Body of pancreas (tissue), 4 donors: Measurements from ENCODE around the gene MUC21.

Experiments
- POLR2A ChIP-seq, 3 donors: fragments of 450-650 bp; IDR thresholded peaks; one replicate each; pipeline ENCODE4 v1.6.1; 2016; ENCODE audit warnings: antibody characterized with exemption in 3 of 3, mild to moderate bottlenecking in 2 of 3
- TF ChIP-seq, protein P1 (sequence below), 7 experiments: fragments of 450-650 bp in 4 of 7; fragments of 200-600 bp in 3 of 7; sonication (generic) in 3 of 7; IDR thresholded peaks; one replicate each; pipeline ENCODE4 v1.5.1; 2016 to 2019; ENCODE audit warnings: antibody characterized with exemption in 7 of 7

- TF ChIP-seq POLR2A (IDR thresholded peaks at IDR 0.05) = no peak
- TF ChIP-seq, protein P1, sequence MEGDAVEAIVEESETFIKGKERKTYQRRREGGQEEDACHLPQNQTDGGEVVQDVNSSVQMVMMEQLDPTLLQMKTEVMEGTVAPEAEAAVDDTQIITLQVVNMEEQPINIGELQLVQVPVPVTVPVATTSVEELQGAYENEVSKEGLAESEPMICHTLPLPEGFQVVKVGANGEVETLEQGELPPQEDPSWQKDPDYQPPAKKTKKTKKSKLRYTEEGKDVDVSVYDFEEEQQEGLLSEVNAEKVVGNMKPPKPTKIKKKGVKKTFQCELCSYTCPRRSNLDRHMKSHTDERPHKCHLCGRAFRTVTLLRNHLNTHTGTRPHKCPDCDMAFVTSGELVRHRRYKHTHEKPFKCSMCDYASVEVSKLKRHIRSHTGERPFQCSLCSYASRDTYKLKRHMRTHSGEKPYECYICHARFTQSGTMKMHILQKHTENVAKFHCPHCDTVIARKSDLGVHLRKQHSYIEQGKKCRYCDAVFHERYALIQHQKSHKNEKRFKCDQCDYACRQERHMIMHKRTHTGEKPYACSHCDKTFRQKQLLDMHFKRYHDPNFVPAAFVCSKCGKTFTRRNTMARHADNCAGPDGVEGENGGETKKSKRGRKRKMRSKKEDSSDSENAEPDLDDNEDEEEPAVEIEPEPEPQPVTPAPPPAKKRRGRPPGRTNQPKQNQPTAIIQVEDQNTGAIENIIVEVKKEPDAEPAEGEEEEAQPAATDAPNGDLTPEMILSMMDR (IDR thresholded peaks at IDR 0.05) = no peak
Observed at GRCh38 chr6:31010393-31011060, 27.0 kb downstream of the MUC21 start, which contains the start of gene MUC22.
